COR-L47 (cell line): Measurements from ENCODE around the gene BST1.
"Not testable (repeated sequence)": the region's sequence is repeated elsewhere in the genome, so short reads cannot be mapped to it uniquely, and the experiment has no call there.

Source experiments
- DNase-seq: peaks from one replicate; lab custom pipeline; 2025; lab: John Stamatoyannopoulos, UW

Gene BST1

GRCh38 chr4:15711762-15712161, 8.9 kb downstream of the BST1 start:
- no peak for DNase-seq

GRCh38 chr4:15712214-15712613, 9.3 kb downstream of the BST1 start:
- no peak for DNase-seq

- DNase-seq, result no peak
Measured at GRCh38 chr4:15714141-15714540, 11.3 kb downstream of the BST1 start.

GRCh38 chr4:15714646-15715435, 12.0 kb downstream of the BST1 start:
- DNase-seq, result no peak

GRCh38 chr4:15716115-15716514, 13.2 kb downstream of the BST1 start:
- no peak for DNase-seq

- no peak for DNase-seq
Measured at GRCh38 chr4:15717086-15717485, 14.2 kb downstream of the BST1 start.

GRCh38 chr4:15717657-15718416, 15.0 kb downstream of the BST1 start:
- no peak for DNase-seq

- DNase-seq, result no peak
Measured at GRCh38 chr4:15718465-15718864, 15.6 kb downstream of the BST1 start.

- no peak for DNase-seq
Measured at GRCh38 chr4:15718959-15719358, 16.1 kb downstream of the BST1 start.

GRCh38 chr4:15719506-15719905, 16.6 kb downstream of the BST1 start:
- no peak for DNase-seq

- DNase-seq, result no peak
Measured at GRCh38 chr4:15720851-15721250, 18.0 kb downstream of the BST1 start.

GRCh38 chr4:15725608-15726007, 22.7 kb downstream of the BST1 start:
- no peak for DNase-seq

- peak; percentile 28 for DNase-seq
Measured at GRCh38 chr4:15729910-15730533, 27.2 kb downstream of the BST1 start.

GRCh38 chr4:15733061-15733460, 30.2 kb downstream of the BST1 start:
- not testable (repeated sequence) for DNase-seq

- DNase-seq, result no peak
Measured at GRCh38 chr4:15735536-15735935, 32.7 kb downstream of the BST1 start.

- no peak for DNase-seq
Measured at GRCh38 chr4:15736514-15737050, 33.7 kb downstream of the BST1 start.

GRCh38 chr4:15737255-15737654, 34.4 kb downstream of the BST1 start:
- no peak for DNase-seq

- DNase-seq, result no peak
Measured at GRCh38 chr4:15738877-15739276, 36.0 kb downstream of the BST1 start.

- DNase-seq, result no peak
Measured at GRCh38 chr4:15740764-15741404, 38.0 kb downstream of the BST1 start.

- no peak for DNase-seq
Measured at GRCh38 chr4:15742083-15742582, 39.3 kb downstream of the BST1 start.

GRCh38 chr4:15742637-15743036, 39.8 kb downstream of the BST1 start:
- no peak for DNase-seq

GRCh38 chr4:15744016-15744545, 41.2 kb downstream of the BST1 start:
- no peak for DNase-seq
